Middle frontal gyrus (tissue), 1 donor: ENCODE results near the gene KIF26B.

Experiments used
- DNase-seq: peaks from one replicate; pipeline ENCODE4 v3.0.0-alpha.2; 2015; ENCODE audit warnings: low spot score; ENCODE audit errors: extremely low spot score

KIF26B gene

GRCh38 chr1:245412306-245412705 lies 257.5 kb downstream of the KIF26B start:
- no peak for DNase-seq

- no peak for DNase-seq
These were observed 262.0 kb downstream of the KIF26B start for GRCh38 chr1:245416781-245417180.

- no peak for DNase-seq
These were observed 263.3 kb downstream of the KIF26B start for GRCh38 chr1:245418077-245418476.

- DNase-seq = no peak
These were observed 264.7 kb downstream of the KIF26B start for GRCh38 chr1:245419461-245419978.

- DNase-seq = no peak
These were observed 265.2 kb downstream of the KIF26B start for GRCh38 chr1:245419989-245420388.

GRCh38 chr1:245420926-245421325 lies 266.1 kb downstream of the KIF26B start:
- DNase-seq = no peak

- DNase-seq = no peak
These were observed 273.9 kb downstream of the KIF26B start for GRCh38 chr1:245428681-245429080.

- DNase-seq = no peak
These were observed 276.9 kb downstream of the KIF26B start for GRCh38 chr1:245431706-245432105.

- DNase-seq = no peak
These were observed 277.6 kb downstream of the KIF26B start for GRCh38 chr1:245432228-245432875.

- DNase-seq = no peak
These were observed 278.8 kb downstream of the KIF26B start for GRCh38 chr1:245433561-245433960.

GRCh38 chr1:245434280-245434679 lies 279.5 kb downstream of the KIF26B start:
- DNase-seq = no peak

GRCh38 chr1:245436407-245436806 lies 281.6 kb downstream of the KIF26B start:
- no peak for DNase-seq

- no peak for DNase-seq
These were observed 282.7 kb downstream of the KIF26B start for GRCh38 chr1:245437369-245438062.

- no peak for DNase-seq
These were observed 286.1 kb downstream of the KIF26B start for GRCh38 chr1:245440922-245441321.

GRCh38 chr1:245441689-245442088 lies 286.9 kb downstream of the KIF26B start:
- DNase-seq = no peak

GRCh38 chr1:245444147-245444828 lies 289.5 kb downstream of the KIF26B start:
- no peak for DNase-seq

- no peak for DNase-seq
These were observed 290.2 kb downstream of the KIF26B start for GRCh38 chr1:245444945-245445344.

- no peak for DNase-seq
These were observed 293.7 kb downstream of the KIF26B start for GRCh38 chr1:245448531-245448930.

- DNase-seq = no peak
These were observed 294.2 kb downstream of the KIF26B start for GRCh38 chr1:245448975-245449431.

GRCh38 chr1:245453541-245453940 lies 298.8 kb downstream of the KIF26B start:
- no peak for DNase-seq

- no peak for DNase-seq
These were observed 299.3 kb downstream of the KIF26B start for GRCh38 chr1:245454051-245454450.

- DNase-seq = no peak
These were observed 302.8 kb downstream of the KIF26B start for GRCh38 chr1:245457562-245457961.
